ENCODE measurements around the gene SPATA6.
"Not testable (repeated sequence)": the region's sequence is repeated elsewhere in the genome, so short reads cannot be mapped to it uniquely, and the experiment has no call there.

SPATA6 gene

DNA sequence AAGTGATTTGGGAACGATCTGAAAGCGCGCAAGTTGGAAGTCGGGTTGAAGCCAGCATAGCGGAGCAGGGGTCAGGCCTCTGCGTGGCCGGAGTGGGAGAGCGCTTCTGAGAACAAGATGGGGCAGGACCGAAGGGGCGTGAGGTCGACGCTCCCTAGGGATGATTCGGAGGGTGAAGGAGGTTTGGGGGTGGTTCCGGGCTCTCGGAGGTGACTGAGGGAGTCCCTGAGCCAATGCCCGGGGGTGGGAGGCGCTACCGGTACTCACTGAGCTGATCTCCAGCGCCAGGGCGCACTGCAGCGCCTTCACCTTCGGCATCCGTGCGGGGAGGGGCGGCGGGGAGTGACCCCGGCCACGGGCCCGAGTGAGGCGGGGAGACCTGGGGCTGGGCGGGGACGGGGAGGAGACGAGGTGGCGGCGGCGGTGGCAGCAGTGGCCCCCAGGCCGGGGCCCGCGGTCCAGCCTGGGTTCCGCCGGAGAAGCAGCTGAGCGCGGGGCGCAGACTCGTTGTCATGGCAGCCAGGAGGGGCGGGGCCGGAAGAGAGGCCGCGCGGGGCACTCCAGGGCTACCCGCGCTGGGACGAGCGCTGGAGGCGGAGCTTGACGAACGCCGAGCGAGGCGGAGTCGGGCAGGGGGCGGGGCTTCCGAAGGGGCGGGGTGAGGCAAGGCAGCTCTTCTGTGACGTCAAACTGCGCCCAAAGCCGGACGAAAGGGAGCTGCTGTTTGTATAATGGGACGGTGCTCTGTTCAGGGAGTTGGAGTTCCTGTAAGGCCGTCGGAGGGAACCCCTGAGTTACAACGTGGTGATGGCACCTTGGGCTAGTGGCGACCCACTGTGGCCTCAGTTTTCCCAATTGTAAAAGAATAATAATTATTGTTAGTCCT is at the start of gene SPATA6:
Gene SPATA6, minus strand, starts transcription at position 514 of the 886 bp plus-strand sequence. Its CDS starts 196 bp downstream, at position 318.
- H3K36me3 ChIP-seq = no peaks in the 10 kb centered on the region
- H3K9me3 ChIP-seq (replicated peaks in 1 of 11) = peaks cover 21 to 26% (median 24%) of the 10 kb centered on the region in 11 experiments
- H3K4me1 ChIP-seq = peaks cover 27 to 37% (median 30%) of the 10 kb centered on the region in 10 experiments
- H3K27me3 ChIP-seq = no peaks in the 10 kb centered on the region
- TF ChIP-seq Cebpa-rat (IDR thresholded peaks at IDR 0.05) = no peak
- H4K20me1 ChIP-seq = no peaks in the 10 kb centered on the region
- H3K9ac ChIP-seq = peak within 1 kb of the TSS; percentile 70 to 82 (median 77)
- peak within 1 kb of the TSS; percentile 60 to 79 (median 71) for H3K4me3 ChIP-seq
- H3K27ac ChIP-seq = peak within 1 kb of the TSS; percentile 52 to 81 (median 77); a peak in 21 of 22 replicates
- H3K4me2 ChIP-seq = peak within 1 kb of the TSS; percentile 78 to 94 (median 89)

DNA sequence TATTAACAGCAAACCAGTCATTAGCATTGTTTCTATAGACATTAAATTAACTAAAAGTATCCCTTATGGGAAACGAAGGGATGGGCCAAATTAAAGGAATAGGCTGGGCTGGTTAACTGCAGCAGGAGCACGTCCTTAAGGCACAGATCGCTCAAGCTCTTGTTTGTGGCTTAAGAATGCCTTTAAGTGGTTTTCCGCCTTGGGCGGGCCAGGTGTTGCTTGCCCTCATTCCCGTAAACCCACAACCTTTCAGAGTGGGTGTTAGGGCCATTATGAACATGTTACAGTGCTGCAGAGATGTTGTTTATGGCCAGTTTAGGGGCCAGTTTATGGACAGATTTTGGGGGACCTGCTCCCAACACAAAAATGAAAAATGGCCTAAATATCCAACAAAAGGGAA is 47.9 kb upstream of the SPATA6 start:
- H3K27me3 ChIP-seq; H3K4me2 ChIP-seq; H3K9ac ChIP-seq; H3K9me3 ChIP-seq (replicated peaks in 1 of 11); H3K36me3 ChIP-seq; H3K4me1 ChIP-seq; H4K20me1 ChIP-seq; H3K4me3 ChIP-seq; H3K27ac ChIP-seq: not testable (repeated sequence)

DNA sequence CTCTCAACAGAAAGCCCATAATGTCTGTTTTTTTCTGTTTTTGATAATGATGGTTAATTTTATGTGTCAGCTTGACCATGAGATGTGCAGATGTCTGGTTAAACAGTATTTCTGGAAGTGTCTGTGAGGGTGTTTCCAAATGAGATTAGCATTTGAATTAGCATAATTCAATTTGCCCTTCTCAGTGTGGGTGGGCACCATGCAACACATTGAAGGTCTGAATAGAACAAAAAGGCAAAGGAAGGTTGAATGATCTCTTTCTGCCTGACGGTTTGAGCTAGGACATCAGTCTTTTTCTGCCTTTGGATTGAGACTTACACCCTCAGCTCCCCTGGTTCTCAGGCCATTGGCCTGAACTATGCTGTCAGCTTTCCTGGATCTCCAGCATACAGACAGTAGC is 34.9 kb upstream of the SPATA6 start:
- TF ChIP-seq Cebpa-rat (IDR thresholded peaks at IDR 0.05) = no peak
- Histone ChIP-seq H3K27ac (no peak overlapping the region), H3K27me3 (no peaks in the 10 kb centered on the region), H3K9ac (no peak overlapping the region), H4K20me1 (no peaks in the 10 kb centered on the region), H3K36me3 (no peaks in the 10 kb centered on the region), H3K9me3 (replicated peaks in 1 of 11) (no peaks in the 10 kb centered on the region), H3K4me2 (no peak overlapping the region), H3K4me1 (peaks cover 0 to 6% (median 0%) of the 10 kb centered on the region in 10 experiments; a peak in 1 of 20 replicates), H3K4me3 (no peak overlapping the region)

GRCh38 chr1:48500541-48501450 is 28.8 kb upstream of the SPATA6 start:
- Histone ChIP-seq H3K36me3 (no peaks in the 10 kb centered on the region), H3K4me1 (peaks cover 0 to 6% (median 0%) of the 10 kb centered on the region in 10 experiments; a peak in 1 of 20 replicates), H3K27me3 (no peaks in the 10 kb centered on the region), H3K9ac (no peak overlapping the region), H3K9me3 (replicated peaks in 1 of 11) (no peaks in the 10 kb centered on the region), H4K20me1 (no peaks in the 10 kb centered on the region), H3K4me3 (no peak overlapping the region), H3K4me2 (no peak overlapping the region), H3K27ac (no peak overlapping the region)
- TF ChIP-seq Cebpa-rat (IDR thresholded peaks at IDR 0.05) = no peak

- no peak for TF ChIP-seq Cebpa-rat (IDR thresholded peaks at IDR 0.05)
- Histone ChIP-seq H3K9ac (no peak overlapping the region), H3K4me1 (peaks cover 0 to 3% (median 0%) of the 10 kb centered on the region in 10 experiments; a peak in 1 of 20 replicates)
Observed at GRCh38 chr1:48499211-48499735, 27.3 kb upstream of the SPATA6 start.

DNA sequence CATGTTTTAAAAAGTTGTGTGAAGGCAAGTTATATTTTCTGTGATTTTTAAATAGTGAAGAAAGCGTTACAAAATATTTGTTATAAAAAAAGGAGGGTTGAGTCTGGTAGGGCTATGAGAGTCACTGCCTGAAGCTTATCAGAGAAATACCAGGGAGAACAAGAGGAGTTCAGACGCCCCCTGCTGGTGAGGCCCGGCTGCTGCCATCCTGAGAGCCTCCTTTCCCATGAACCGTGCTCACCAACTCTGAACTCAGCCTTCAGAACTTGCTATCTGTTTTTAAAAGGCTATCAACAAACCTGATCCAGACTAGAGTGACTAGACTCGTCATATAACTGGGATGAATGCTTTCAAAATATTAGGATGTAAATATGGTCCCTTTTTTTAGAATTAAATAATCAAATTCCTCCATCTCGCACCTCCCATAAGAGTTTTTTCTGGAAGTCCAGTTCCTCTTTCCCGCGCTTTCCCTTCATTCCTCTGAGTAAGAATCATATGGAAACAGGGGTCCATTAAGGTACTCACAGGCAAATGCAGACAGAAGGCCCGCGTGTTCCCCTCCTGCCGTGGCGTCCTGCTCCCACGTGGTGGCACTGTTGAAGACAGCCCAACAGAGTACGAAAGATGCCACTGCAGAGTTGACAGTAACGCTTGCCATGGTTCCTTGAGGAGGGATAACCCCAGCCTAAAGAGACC is 26.2 kb upstream of the SPATA6 start:
- H3K4me1 ChIP-seq = no peaks in the 10 kb centered on the region
- no peaks in the 10 kb centered on the region for H3K36me3 ChIP-seq
- no peaks in the 10 kb centered on the region for H3K9me3 ChIP-seq (replicated peaks in 1 of 11)
- H3K4me2 ChIP-seq = no peak overlapping the region
- H3K9ac ChIP-seq = no peak overlapping the region
- no peaks in the 10 kb centered on the region for H3K27me3 ChIP-seq
- TF ChIP-seq Cebpa-rat (IDR thresholded peaks at IDR 0.05) = no peak
- H3K4me3 ChIP-seq = no peak overlapping the region
- no peaks in the 10 kb centered on the region for H4K20me1 ChIP-seq
- H3K27ac ChIP-seq = no peak overlapping the region

More at GRCh38 chr1:48499211-48499735, 27.3 kb upstream of the SPATA6 start:
- Histone ChIP-seq H3K27me3 (no peaks in the 10 kb centered on the region), H3K4me3 (no peak overlapping the region), H3K36me3 (no peaks in the 10 kb centered on the region), H3K27ac (no peak overlapping the region), H3K4me2 (no peak overlapping the region), H4K20me1 (no peaks in the 10 kb centered on the region), H3K9me3 (replicated peaks in 1 of 11) (no peaks in the 10 kb centered on the region)

- Histone ChIP-seq H3K27ac (no peak overlapping the region), H3K4me1 (no peaks in the 10 kb centered on the region), H3K9me3 (replicated peaks in 1 of 11) (no peaks in the 10 kb centered on the region), H3K9ac (no peak overlapping the region), H3K36me3 (no peaks in the 10 kb centered on the region), H3K4me3 (no peak overlapping the region), H3K4me2 (no peak overlapping the region), H4K20me1 (no peaks in the 10 kb centered on the region), H3K27me3 (no peaks in the 10 kb centered on the region)
- no peak for TF ChIP-seq Cebpa-rat (IDR thresholded peaks at IDR 0.05)
Observed at GRCh38 chr1:48495911-48496310, 23.9 kb upstream of the SPATA6 start.

DNA sequence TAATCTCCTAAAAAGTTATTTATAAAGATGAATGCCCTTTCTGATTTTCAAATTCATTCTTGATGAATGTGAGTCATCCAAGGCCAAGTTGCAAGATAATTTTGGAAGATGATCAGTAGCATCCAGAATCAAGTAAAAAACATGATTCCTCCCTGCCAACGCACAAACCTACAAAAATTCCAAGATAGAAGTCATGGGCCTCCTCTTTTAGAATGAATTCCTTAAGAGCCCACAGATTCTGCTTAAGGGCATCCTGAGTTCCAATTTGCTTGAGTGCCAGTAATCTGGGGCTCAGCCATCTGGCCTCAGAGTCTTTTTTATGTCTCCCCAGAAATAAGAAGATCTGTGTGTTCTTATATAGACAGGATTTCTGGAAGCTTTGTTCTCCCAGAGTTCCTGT is 23.2 kb upstream of the SPATA6 start:
- H4K20me1 ChIP-seq = no peaks in the 10 kb centered on the region
- no peak overlapping the region for H3K27ac ChIP-seq

More for the DNA sequence above, 23.2 kb upstream of the SPATA6 start:
- TF ChIP-seq Cebpa-rat (IDR thresholded peaks at IDR 0.05) = no peak
- H3K9me3 ChIP-seq (replicated peaks in 1 of 11) = no peaks in the 10 kb centered on the region
- H3K9ac ChIP-seq = no peak overlapping the region
- no peaks in the 10 kb centered on the region for H3K27me3 ChIP-seq
- no peaks in the 10 kb centered on the region for H3K4me1 ChIP-seq
- no peaks in the 10 kb centered on the region for H3K36me3 ChIP-seq
- no peak overlapping the region for H3K4me2 ChIP-seq
- no peak overlapping the region for H3K4me3 ChIP-seq
